IPS DF 19.7 (cell line): ENCODE measurements around the gene A3GALT2.

Experiments used
- DNase-seq: peaks from one replicate; pipeline ENCODE4 v3.0.0-alpha.2; 2013; ENCODE audit warnings: low read depth, low spot score

A3GALT2 gene

DNA sequence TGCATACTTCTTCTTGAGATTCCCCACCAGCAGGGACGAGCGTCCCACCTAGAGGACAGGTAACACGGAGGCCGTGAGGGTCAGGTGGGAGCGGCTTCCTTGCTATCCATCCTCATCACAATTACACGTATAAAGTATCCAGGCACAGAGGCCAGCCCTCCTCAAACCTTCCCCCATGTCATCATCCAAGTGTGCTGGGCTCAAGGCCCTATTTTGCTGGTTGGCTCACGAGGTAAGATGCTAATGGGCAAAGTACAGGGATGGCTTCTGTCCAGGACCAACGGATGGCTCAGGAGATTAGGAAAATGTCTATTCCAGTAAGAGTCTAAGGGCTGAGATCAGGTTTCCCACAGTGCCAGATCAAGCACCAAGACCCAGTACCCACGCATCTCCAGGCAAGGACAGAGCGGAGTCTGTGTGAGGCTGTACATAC, 11.5 kb upstream of the A3GALT2 start:
- DNase-seq: no peak

DNA sequence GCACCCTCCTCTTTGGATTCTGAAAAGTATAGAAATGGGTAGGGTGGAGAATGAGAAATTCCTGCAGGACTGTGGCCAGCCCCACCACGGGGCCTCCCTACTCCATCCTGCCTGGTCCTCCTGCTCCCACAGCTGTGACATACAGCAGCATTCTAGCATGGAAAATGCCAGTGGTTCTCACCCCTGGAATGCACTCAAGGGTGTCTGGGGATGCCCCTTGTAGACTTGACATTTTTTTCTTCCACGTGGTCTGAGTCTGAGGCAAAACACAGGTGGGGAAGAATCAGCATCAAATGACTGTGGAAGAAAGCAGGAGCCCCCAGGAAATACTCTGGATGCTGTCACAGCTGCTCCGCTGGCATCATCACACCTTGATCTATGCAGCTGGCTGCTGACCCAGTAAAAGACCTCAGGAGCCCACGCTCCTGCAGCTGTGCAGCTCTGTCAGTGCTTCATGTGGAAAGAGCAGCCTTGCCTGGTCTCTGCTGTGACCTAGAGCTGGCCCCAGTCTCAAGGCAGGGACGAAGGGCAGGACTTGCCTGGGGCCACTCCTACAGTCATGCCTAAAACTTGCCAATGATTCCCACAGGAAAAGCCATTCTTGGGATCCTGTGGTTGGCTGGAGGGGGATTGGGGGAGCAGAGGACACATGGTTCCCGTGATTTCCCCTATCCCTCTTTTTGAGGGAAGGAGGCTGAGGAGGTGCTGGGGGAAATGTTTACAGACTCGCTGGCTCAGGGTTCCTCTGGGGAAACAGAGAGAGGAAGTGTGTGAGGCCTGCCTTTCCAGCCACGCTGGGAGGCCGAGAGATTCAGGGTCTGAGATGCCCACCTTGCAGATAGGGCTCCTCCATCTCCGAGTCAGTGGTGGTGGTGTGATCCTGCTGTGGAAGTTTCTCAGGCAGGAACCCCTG, 10.8 kb upstream of the A3GALT2 start:
- DNase-seq: no peak

- no peak for DNase-seq
Measured at GRCh38 chr1:33330906-33331305, 10.0 kb upstream of the A3GALT2 start.

DNA sequence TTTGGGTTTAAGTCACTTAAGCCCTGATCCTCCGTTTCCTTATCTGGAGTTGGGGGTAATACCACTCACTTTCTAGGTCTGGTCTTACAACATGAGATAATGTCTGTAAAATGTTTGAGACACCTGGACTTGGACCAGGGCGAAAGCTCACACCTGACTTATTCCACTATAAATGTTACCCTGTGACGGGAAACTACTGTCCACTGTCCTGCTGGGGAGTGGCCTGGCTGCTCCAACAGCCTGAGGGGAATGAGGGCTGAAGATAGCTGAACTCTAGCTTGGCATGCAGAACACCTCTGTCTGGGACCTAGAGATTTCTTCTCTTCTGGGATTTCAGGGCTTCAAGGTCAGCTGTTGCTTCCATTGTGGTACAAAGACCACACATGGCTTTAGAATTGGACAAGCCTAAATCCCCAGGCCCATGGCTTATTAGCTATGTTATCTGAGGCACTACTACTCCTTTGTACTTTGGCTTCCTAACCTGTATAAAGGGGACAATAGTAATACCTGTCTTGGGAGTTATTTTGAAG, 9.5 kb upstream of the A3GALT2 start:
- no peak for DNase-seq

DNA sequence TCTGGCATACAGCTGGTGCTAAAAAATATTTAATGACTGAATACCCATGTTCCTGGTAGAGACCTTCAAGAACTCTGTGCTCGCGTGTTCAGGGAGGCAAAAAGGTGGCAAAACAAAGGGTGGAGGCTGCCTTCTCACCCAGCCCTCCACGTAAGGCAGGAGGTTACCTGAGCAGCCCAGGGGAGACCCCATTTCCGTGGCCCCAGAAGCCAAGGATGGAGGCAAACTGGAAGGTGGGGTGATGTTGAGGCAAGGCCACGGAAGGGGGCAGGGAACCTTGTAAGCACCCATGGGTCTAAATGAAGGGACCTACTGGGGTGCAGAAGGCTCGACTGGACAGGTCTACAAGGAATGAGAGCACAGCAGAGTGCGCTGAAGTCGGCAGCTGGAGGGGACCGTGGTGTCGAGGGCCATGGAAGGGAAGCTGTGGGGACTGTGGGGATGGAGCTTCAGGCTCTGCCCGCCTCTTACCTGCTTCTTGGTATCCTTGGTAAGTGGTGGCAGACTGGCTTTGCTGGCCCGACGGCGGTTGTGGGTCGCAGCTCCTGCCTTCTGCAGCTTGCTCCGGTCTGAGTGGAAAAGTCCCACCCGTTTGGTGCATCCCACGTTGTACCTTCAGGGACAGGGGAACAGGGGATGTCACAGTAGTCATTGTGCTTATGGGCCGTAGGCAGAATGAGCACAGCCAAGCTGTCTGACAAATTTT, 8.9 kb upstream of the A3GALT2 start:
- DNase-seq: no peak

- DNase-seq: no peak
Measured at GRCh38 chr1:33328817-33329216, 7.9 kb upstream of the A3GALT2 start.

DNA sequence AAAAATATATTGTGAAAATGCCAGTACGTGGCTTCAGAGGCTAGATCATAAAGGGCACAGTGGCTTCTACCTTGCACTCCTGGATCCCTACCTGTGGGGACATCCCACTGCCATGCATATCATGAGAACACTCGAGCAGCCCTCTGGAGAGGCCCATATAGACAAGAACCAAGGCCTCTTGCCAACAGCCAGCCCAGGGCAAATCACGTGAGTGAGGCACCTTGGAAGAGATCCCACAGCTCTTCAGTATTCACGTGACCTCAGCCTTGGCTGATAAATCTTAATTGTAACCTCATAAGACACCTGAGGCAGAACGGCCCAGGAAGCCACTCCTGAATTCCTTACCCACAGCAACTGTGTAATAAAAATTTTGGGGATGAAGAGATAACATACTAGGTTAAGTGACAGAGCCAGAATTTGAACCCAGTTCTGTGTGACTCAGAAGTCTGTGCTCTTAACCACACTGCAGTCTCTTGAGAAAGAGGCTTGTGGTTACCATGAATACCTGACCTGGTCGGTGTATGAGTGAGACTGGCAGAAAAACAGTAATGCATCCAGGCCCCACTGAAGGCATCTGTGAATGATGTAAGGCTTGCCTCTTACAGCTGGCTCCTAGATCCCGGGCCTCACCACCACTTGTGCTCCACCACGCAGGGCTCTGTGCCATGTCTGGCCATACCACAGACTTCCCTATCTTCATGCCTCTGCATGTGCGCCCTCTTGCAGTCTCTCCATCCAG, 6.9 kb upstream of the A3GALT2 start:
- no peak for DNase-seq

DNA sequence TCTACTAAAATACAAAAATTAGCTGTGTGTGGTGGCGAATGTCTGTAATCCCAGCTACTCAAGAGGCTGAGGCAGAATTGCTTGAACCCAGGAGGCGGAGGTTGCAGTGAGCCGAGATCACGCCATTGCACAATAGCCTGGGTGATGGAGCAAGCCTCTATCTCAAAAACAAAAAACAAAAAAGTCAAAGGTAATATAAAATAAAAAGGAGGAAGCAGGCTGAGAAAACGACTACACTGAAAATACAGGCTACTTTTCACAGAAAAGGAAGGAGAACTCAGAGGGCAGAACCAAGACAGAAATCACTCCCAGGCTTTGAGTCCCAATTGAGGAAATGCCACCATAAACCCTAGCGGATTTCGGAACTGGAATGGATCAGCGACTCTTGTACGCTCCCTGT, 5.9 kb upstream of the A3GALT2 start:
- no peak for DNase-seq

GRCh38 chr1:33324677-33325575, 4.0 kb upstream of the A3GALT2 start:
- DNase-seq: no peak

GRCh38 chr1:33323663-33324477, 3.0 kb upstream of the A3GALT2 start:
- no peak for DNase-seq

GRCh38 chr1:33322870-33323585, 2.1 kb upstream of the A3GALT2 start:
- DNase-seq: no peak

DNA sequence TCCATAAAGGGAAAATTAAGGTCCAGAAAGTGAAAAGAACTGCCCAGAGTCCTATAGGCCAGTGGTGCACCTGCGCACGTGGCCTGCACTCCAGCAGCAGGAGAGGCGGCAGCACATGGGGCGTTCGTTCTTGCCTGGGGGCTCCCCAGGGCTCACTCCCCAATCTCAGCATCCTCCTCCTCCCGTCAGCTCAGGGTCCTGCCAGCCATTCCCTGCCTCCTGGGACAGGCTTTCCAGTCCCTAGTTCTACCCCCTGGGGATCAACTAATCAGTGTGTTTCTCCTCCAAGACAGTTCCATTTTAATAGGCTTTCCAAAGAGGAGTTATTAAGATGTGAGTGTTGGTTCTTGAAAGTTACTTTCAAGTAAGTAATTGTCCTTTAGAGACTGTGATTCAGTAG, 1.2 kb upstream of the A3GALT2 start:
- DNase-seq: no peak

DNA sequence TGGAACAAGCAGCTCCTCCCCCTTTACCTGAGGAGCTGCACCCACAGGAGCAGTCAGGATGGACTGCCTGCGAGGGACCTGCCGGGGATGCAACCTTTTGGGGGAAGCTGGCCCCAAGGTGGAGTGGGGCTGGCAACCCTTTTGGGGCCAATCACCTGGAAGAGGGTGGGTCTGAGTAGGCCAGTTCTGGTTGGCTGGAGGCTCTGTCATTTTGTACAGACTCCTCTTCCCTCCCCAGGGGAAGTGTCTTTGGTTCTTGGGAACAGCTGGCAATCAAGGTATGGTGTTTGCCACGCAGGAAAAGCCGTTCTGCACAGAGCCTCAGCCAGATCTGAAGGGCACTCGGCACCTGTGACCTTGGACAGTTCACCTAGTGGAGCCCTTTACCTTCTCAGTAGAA, 280 bp upstream of the A3GALT2 start:
- DNase-seq: no peak

GRCh38 chr1:33319949-33320618, 814 bp downstream of the A3GALT2 start:
- DNase-seq: no peak

GRCh38 chr1:33319186-33319948, 1.5 kb downstream of the A3GALT2 start:
- DNase-seq: no peak

GRCh38 chr1:33317946-33318345, 3.0 kb downstream of the A3GALT2 start:
- DNase-seq: no peak

DNA sequence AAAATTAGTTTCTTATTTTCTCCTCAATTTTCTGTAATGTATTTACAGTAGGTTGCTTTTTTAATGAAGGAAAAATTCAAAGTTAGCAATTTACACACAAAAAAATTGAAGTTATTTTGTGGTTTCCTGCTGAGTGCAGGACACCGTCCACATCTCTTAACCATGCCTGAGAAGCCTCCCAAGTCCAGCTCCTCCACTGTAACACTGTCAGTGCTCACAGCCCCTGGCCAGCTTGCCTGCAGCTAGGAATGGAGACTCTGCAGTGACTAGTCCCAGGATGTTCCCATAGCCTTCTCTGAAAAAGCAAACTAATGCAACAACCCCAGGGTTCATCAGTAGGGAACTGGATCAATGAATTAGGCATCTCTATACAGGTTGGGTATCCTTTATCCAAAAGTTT, 3.5 kb downstream of the A3GALT2 start:
- no peak for DNase-seq

GRCh38 chr1:33316601-33317000, 4.3 kb downstream of the A3GALT2 start:
- no peak for DNase-seq
